ENCODE data around the gene S100A2. TPM values are rescaled to one million over a fixed set of nuclear protein-coding genes. Genes with fewer than 3 reads are reported as not detected.
"Not testable (repeated sequence)": the region's sequence is repeated elsewhere in the genome, so short reads cannot be mapped to it uniquely, and the experiment has no call there.

Gene S100A2
- total RNA-seq, 2 donors from 2014 or later: 1.0 to 2.4 TPM

DNA sequence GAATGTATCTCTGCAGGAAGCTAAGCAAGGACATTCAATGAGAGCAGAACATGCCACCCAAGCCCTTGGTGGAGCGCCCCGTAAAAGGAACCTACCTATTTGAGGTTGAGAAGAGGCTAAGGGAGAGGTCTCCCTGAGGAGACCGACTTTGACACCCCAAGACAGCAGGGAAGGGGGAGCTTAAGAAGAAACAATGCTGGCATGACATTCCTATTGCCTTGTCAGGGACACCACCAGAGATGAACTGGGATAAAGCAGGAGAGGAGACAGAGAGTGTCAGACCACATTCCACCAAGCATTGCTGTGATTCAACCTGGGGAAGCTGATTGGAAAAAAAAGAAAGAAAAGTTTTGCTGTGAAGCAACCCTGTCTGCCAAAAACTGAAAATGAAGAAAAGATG lies 13.3 kb upstream of the S100A2 start:
- Histone ChIP-seq H3K4me1 (no peaks in the 10 kb centered on the region), H3K36me3 (no peaks in the 10 kb centered on the region), H3K4me3 (no peak overlapping the region), H3K27ac (no peak overlapping the region), H3K9me3 (no peaks in the 10 kb centered on the region), H3K27me3 (no peaks in the 10 kb centered on the region), H3K9ac (ENCODE audit: low read depth in 2 of 2, low read length in 2 of 2) (no peak overlapping the region)
- no peak for DNase-seq
- intact Hi-C loops (cut with DNase I): loop anchor here (10.0 kb wide), 2 partner anchors 86 to 176 kb away; no protein-coding TSS in a partner anchor
- TF ChIP-seq, protein P1, sequence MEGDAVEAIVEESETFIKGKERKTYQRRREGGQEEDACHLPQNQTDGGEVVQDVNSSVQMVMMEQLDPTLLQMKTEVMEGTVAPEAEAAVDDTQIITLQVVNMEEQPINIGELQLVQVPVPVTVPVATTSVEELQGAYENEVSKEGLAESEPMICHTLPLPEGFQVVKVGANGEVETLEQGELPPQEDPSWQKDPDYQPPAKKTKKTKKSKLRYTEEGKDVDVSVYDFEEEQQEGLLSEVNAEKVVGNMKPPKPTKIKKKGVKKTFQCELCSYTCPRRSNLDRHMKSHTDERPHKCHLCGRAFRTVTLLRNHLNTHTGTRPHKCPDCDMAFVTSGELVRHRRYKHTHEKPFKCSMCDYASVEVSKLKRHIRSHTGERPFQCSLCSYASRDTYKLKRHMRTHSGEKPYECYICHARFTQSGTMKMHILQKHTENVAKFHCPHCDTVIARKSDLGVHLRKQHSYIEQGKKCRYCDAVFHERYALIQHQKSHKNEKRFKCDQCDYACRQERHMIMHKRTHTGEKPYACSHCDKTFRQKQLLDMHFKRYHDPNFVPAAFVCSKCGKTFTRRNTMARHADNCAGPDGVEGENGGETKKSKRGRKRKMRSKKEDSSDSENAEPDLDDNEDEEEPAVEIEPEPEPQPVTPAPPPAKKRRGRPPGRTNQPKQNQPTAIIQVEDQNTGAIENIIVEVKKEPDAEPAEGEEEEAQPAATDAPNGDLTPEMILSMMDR (IDR thresholded peaks at IDR 0.05): no peak

DNA sequence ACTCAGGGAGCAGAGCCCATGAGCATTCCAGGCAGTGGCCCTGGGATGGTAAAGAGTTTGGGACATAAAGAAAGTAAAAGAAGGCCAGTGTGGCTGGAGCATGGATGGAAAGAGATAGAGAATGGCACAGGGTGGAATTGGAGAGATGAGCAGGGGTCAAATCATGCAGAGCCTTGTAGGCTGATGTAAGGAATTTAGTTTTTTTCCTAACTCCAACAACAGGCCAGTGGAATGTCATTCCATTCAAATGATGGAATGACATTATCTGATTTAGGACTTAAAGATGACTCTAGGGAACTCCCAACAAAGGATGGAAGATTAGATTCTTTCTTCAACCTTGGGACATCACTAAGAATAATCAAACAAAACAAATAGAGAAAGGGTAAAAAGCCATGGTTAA lies 12.8 kb upstream of the S100A2 start:
- H3K4me3 ChIP-seq: no peak overlapping the region
- no peaks in the 10 kb centered on the region for H3K9me3 ChIP-seq
- intact Hi-C loops (cut with DNase I): loop anchor here (10.0 kb wide), 2 partner anchors 86 to 176 kb away; no protein-coding TSS in a partner anchor
- H3K9ac ChIP-seq (ENCODE audit: low read depth in 2 of 2, low read length in 2 of 2): no peak overlapping the region
- TF ChIP-seq, protein P1 (IDR thresholded peaks at IDR 0.05): no peak
- H3K27ac ChIP-seq: no peak overlapping the region
- no peaks in the 10 kb centered on the region for H3K27me3 ChIP-seq
- no peaks in the 10 kb centered on the region for H3K4me1 ChIP-seq
- no peak for DNase-seq
- H3K36me3 ChIP-seq: no peaks in the 10 kb centered on the region

DNA sequence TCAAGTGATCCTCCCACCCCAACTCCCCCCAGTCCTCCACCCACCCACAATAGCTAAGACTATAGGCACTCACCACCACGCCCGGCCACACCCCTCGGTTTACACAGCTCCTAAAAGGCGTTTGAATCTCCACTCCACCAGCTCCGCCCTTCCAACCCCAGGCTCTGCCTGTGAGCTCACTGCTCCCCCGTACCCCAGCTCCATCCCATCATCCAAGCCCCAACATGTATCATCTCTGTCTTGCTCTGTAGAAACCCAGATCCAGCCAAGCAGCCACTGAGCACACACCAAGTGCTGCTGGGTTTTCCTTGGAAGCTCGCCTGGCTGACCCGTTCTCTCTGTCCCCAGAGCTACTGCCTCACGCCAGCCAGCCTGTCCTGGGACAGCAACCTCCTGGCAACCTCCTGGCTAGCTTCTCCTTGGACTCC lies 12.0 kb upstream of the S100A2 start:
- Histone ChIP-seq H3K27ac (no peak overlapping the region), H3K36me3 (no peaks in the 10 kb centered on the region), H3K4me3 (no peak overlapping the region), H3K9ac (ENCODE audit: low read depth in 2 of 2, low read length in 2 of 2) (no peak overlapping the region), H3K4me1 (no peaks in the 10 kb centered on the region), H3K9me3 (no peaks in the 10 kb centered on the region), H3K27me3 (no peaks in the 10 kb centered on the region)
- intact Hi-C loops (cut with DNase I): loop anchor here (10.0 kb wide), 2 partner anchors 87 to 177 kb away; no protein-coding TSS in a partner anchor
- DNase-seq: peak; percentile 79
- TF ChIP-seq, protein P1 (IDR thresholded peaks at IDR 0.05): no peak

DNA sequence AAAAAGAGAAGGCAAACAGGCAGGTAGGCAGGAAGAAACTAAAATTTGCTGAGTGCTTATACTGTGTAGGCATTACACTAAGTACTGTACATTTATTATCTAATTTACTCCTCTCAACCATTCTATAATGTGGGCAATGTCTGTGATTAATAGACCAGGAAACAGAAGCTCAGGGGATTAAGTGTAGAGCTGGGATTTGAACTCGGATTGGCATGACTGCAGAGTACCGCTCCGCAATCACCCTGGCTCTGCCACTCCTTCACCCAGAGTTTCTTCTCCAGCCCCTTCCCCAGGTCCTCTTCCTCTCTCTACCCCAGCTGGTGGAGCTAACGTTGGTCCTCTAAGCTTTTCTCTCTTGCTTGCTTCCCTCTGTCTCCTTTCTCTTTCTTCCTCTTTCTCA lies 11.5 kb upstream of the S100A2 start:
- H3K9me3 ChIP-seq: no peaks in the 10 kb centered on the region
- no peak overlapping the region for H3K4me3 ChIP-seq
- H3K4me1 ChIP-seq: no peaks in the 10 kb centered on the region
- DNase-seq: no peak
- no peaks in the 10 kb centered on the region for H3K36me3 ChIP-seq
- H3K9ac ChIP-seq (ENCODE audit: low read depth in 2 of 2, low read length in 2 of 2): no peak overlapping the region
- TF ChIP-seq, protein P1 (IDR thresholded peaks at IDR 0.05): no peak
- intact Hi-C loops (cut with DNase I): loop anchor here (10.0 kb wide), 2 partner anchors 88 to 178 kb away; no protein-coding TSS in a partner anchor
- no peaks in the 10 kb centered on the region for H3K27me3 ChIP-seq
- no peak overlapping the region for H3K27ac ChIP-seq

DNA sequence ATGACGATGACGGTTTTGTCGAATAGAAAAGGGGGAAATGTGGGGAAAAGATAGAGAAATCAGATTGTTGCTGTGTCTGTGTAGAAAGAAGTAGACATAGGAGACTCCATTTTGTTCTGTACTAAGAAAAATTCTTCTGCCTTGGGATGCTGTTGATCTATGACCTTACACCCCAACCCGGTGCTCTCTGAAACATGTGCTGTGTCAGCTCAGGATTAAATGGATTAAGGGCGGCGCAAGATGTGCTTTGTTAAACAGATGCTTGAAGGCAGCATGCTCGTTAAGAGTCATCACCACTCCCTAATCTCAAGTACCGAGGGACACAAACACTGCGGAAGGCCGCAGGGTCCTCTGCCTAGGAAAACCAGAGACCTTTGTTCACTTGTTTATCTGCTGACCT lies 9.9 kb upstream of the S100A2 start:
- H3K27me3 ChIP-seq; H3K4me1 ChIP-seq; H3K27ac ChIP-seq; DNase-seq; H3K9me3 ChIP-seq; H3K36me3 ChIP-seq; H3K4me3 ChIP-seq; H3K9ac ChIP-seq (ENCODE audit: low read depth in 2 of 2, low read length in 2 of 2): not testable (repeated sequence)
- intact Hi-C loops (cut with DNase I): loop anchor here (10.0 kb wide), 2 partner anchors 89 to 179 kb away; no protein-coding TSS in a partner anchor

DNA sequence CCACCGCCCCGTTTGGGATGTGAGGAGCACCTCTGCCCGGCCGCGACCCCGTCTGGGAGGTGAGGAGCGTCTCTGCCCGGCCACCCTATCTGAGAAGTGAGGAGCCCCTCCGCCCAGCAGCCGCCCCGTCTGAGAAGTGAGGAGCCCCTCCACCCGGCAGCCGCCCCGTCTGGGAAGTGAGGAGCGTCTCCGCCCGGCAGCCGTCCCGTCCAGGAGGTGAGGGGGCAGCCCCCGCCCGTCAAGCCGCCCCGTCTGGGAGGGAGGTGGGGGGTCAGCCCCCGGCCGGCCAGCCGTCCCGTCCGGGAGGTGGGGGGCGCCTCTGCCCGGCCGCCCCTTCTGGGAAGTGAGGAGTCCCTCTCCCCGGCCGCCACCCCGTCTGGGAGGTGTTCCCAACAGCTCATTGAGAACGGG lies 9.4 kb upstream of the S100A2 start:
- H3K9ac ChIP-seq (ENCODE audit: low read depth in 2 of 2, low read length in 2 of 2); DNase-seq; H3K36me3 ChIP-seq; H3K9me3 ChIP-seq; H3K4me1 ChIP-seq; H3K27me3 ChIP-seq; H3K4me3 ChIP-seq; H3K27ac ChIP-seq: not testable (repeated sequence)
- intact Hi-C loops (cut with DNase I): loop anchor here (10.0 kb wide), 2 partner anchors 90 to 180 kb away; no protein-coding TSS in a partner anchor
